HG02973 (cell line): Measurements from ENCODE around the gene TCTA.
A peak's percentile ranks its signal among the peaks of the same experiment; 100 is the strongest.
"Not testable (repeated sequence)": the region's sequence is repeated elsewhere in the genome, so short reads cannot be mapped to it uniquely, and the experiment has no call there.

Experiments
- ATAC-seq: cut with Tn5 transposase; IDR thresholded peaks from one replicate; pipeline ENCODE4 v1.9.1; 2021; ENCODE audit warnings: moderate library complexity; ENCODE audit not compliant: unreplicated experiment

TCTA gene

GRCh38 chr3:49411968-49412631, at the start of gene TCTA, which contains the start of gene RHOA:
TCTA (plus strand) TSS chr3:49412423; CDS start chr3:49412427, 4 bp downstream.
RHOA (minus strand) TSS chr3:49411976; CDS start chr3:49375589, 36,387 bp downstream.
- peak; percentile 64 for ATAC-seq

GRCh38 chr3:49362561-49362960, 49.7 kb upstream of the TCTA start:
- ATAC-seq: no peak

DNA sequence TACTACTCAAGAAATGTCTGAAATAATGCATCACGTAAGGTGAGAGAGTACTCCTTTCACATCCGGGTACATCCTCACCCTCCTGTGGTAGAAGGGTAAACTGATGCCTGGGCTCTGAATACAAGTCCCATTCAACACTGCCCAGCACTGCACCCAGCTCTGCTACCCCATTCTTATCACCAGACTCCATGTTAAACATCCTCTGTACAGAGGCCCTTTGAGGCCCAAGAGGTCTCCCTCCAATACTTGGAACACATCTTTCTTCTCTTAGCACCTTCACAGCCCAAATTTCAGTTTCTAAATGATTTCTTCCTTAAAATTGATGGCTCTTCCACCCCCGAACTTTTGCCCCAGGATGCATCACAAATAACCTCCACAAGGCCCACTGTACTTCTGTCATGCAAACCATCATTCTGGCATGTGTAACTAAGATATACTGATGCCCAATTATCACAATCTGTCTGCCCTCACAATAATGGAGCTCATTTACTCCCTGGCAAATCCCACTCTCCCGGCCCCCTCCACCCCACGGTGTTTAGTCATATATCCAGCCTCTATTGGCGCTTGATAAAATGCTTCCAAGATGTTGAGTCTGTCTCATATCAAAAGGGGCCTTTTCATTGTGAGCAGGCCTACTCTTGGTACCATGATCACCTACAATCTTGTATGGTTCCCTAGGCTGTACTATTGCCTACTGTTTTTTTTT, 41.5 kb upstream of the TCTA start:
- no peak for ATAC-seq

DNA sequence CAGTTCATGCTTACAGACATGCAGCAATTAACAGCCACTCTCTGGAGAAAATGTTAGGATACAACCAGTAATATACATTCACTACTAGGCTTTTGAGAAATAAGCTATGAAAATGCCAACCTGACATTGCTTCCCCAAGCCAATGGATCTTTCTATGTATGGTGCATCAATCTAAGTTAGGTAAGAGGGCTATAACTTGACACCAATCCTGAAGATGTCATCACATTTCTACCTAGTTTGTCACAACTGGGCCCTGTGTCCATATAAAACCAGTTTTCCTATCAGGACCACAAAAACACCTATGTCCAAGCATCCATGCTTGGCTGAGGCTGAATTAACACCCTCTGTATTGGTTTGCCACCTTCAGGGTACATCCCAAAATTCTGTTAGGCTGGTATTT, 40.3 kb upstream of the TCTA start:
- no peak for ATAC-seq

- no peak for ATAC-seq
Observed at GRCh38 chr3:49377483-49377882, 34.7 kb upstream of the TCTA start.

- no peak for ATAC-seq
Observed at GRCh38 chr3:49378249-49378895, 33.9 kb upstream of the TCTA start.

DNA sequence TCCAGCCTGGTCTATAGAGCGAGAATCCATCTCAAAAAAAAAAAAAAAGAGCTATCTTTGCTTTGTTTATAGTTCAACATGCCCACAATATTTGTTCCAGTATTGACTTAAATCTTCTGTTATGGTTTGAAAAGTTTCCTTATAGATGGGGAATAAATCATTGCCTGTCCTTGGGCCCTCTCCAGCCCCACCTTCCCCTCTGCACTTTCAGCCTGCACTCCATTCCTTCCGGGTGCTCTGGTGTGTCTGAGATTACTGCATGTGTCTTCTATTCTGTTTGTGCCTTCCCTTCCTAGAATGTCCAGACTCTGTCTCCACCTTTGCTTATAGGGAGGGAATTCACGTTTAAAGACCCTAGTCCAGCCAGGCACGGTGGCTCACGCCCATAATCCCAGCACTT, 28.8 kb upstream of the TCTA start:
- no peak for ATAC-seq

DNA sequence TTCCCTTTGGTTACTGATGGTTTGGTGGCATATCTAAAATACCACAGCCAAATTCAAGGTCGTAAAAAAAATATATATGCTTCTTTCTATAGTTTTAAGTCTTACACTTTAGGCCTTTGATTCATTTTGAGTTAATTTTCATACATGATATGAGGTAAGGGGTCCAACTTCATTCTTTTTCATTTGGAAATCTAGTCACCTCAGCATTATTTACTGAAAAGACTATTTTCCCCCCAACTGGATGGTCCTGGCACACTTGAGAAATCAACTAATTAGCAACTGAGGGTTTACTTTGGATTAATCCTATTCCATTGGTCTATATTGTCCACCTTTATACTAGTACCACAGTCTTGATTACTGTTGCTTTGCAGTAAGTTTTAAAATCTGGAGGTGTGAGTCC, 26.6 kb upstream of the TCTA start:
- ATAC-seq: no peak

DNA sequence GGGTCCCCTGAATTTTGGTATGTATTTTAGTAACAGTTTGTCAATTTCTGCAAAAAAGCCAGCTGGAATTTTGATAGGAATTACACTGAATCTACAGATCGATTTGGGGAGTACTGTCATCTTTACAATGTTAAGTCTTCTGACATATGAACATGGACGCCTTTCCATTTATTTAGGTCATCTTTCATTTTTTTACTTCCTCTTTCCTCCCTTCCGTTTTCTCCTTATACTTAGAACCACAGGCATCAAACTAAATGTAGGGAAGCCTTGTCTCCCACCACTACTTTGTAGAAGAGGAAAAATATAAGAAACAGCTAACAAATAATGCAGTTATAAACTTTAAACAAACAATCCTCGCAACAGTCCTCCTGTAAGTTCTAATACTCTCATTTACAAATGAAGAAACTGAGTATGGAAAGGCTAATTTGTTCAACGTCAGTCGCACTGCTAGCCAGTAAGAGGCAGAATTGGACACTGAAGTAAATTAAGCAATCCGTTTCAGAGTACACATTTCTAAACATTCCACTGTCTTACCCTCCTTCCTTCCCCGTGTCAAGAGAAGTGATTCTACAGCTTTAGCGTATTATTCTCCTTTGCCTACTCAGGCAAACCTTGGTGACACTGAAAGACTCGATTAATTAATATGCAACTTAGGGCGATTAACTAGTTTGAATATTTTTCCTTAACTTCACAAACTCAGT, 26.0 kb upstream of the TCTA start:
- no peak for ATAC-seq

DNA sequence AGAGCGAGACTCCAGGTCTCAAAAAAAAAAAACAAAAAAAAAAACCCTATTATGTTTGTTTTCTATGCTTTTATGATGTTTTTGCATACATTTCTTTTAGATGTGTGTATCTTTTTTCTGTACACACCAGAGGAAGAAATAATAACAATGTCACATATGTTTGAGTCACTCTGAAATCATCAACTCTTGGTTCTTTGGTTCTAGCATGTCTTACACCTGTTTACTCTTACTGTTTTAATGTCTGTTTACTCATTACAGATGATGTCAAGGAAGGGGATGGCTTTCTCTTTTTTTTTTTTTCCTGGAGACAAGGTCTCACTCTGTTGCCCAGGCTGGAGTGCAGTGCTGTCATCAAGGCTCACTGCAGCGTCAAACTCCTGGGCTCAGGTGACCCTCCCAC, 24.5 kb upstream of the TCTA start:
- no peak for ATAC-seq

DNA sequence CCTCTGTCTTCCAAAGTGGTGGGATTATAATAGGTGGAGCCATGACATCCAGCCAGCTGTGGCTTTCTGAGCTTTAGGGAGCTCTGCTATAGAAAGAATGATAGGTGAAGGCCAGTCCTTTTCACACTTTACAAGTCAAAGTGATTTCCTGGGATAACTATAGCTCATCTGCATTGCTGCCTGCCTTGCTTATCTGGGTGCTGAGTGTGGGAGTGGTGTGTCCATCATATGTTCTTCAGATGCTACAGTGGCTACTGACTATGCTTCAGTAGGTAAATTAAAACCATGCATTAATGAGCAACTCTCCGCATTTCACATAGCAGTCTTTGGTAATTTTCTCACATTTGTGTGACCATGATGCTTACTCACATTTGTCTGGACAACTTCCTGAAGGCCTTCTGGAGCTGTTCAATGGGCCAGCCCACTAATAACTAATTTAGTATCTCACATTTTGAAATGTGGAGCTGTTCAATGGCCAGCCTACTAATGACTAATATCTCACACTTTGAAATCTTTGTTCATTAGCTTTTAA, 23.9 kb upstream of the TCTA start:
- ATAC-seq: no peak

DNA sequence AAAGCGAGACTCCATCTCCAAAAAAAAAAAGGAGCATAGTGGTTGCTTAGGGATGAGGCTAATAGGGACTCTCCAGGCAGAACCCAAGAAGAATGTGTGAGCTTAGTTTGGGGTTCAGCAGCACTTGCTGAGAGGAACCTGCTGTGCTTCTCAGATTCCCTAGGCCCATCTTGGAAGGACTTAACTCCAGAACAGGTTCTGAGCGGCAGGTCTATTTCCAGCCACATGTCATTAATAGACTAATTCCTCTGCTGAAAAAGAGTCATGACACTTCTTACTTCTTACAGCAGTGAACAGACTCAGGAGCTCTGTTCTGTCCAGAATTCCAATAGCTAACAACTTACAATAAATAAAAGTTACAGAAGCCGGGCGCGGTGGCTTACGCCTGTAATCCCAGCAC, 22.9 kb upstream of the TCTA start:
- no peak for ATAC-seq

DNA sequence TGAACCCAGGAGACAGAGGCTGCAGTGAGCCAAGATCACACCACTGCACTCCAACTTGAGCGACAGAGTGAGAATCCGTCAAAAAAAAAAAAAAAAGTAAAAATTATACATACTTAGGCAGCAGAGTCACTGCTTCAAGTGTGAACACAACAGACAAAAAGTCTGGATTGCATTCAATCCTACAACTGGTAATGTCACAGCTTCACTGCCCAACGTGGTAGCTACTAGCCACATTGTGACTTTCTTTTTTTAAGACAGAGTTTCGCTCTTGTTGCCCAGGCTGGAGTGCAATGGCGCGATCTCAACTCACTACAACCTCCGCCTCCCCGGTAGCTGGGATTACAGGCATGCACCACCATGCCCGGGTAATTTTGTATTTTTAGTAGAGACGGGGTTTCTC, 20.9 kb upstream of the TCTA start:
- not testable (repeated sequence) for ATAC-seq

GRCh38 chr3:49397470-49397869, 14.8 kb upstream of the TCTA start:
- no peak for ATAC-seq

GRCh38 chr3:49399461-49399860, 12.8 kb upstream of the TCTA start:
- no peak for ATAC-seq

GRCh38 chr3:49401766-49402165, 10.5 kb upstream of the TCTA start:
- ATAC-seq: no peak

- no peak for ATAC-seq
Observed at GRCh38 chr3:49403891-49404290, 8.3 kb upstream of the TCTA start.

- ATAC-seq: not testable (repeated sequence)
Observed at GRCh38 chr3:49405570-49405969, 6.7 kb upstream of the TCTA start.

DNA sequence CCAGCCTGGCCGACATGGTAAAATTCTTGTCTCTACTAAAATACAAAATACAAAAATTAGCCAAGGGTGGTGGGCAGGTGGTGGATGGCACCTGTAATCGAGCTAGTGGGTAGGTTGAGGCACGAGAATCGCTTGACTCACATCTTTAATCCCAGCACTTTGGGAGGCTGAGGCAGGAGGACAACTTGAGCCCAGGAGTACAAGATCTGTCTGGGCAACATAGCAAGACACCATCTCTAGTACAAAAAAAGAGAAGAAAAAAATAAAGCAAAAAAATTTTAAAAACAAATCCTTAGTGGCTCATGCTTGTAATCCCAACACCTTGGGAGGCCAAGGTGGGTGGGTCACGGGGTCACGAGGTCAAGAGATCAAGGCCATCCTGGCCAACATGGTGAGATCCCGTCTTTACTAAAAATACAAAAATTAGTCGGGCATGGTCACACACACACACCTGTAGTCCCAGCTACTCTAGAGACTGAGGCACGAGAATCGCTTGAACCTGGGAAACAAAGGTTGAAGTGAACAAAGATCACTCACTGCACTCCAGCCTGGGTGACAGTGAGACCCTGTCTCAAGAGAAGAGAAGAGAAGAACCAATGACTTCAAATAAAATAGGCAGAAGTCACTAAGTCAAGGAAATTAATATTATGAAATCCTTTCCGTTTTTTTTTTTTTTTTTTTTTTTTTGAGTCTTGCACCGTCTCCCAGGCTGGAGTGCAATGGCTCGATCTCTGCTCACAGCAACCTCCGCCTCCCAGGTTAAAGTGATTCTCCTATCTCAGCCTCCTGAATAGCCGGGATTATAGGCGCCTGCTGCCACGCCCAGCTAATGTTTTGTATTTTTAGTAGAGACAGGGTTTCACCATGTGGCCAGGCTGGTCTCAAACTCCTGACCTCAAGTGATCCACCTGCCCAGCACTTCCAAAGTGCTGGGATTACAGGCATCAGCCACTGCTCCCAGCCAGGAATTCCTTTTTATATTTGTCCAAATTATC, 5.4 kb upstream of the TCTA start:
- ATAC-seq: no peak
